ENCODE data around the gene SLC20A1.

SLC20A1 gene

DNA sequence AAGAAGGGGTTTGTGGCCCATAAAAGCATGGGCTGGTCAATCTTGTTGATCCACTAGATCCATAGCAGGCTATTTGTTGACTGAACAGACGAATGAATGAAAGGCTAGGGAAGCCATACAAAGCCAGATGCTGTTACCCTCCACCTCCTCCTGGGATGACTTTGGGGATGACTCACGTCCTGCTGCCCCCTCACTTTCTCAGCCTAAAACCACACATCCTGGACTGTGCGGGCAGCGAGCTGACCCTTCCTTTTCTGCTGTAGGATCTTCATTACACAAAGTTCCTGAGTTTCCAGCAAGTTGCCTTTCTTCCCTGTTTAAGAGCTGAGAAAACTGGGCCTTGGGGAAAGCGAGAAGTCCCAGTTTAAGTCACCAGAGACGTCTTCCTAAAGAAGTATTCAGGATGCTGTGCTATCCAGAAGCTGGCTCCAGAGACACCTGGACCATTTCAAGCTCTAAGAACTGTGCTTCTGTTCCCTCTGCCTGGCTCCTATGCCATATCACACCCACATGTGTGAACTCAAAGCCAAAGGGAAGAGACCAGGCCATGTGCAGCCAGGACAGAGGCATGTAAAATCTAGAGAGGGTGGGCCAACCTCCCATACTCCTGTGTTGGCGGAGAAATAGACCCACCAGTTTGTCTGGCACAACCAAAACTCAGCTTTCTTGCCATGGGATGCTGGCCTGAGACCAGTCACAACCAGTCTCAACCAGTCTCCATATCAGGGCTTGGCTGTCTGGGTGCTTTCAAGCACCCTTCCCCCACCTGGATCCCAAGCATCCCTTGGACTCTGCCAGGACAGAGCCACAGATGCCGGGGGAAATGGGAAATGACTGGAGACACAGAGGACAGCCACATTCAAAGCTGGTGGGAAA lies 4.7 kb upstream of the SLC20A1 start:
- no peaks in the 10 kb centered on the region for H3K27me3 ChIP-seq (ENCODE audit: control insufficient read depth, insufficient read depth, low read length)
- H3K36me3 ChIP-seq (ENCODE audit: insufficient read depth, low read length): no peaks in the 10 kb centered on the region
- H3K4me1 ChIP-seq (ENCODE audit: control insufficient read depth, insufficient read depth, low read length): peaks cover 63% of the 10 kb centered on the region
- H3K4me2 ChIP-seq (ENCODE audit: low read length): peak overlapping the region; percentile 67
- no peaks in the 10 kb centered on the region for H3K9me3 ChIP-seq (replicated peaks; ENCODE audit: low read length)
- peak overlapping the region; percentile 80 for H3K9ac ChIP-seq (ENCODE audit: low read depth, low read length)
- H3K4me3 ChIP-seq (ENCODE audit: low read length): peak overlapping the region; percentile 35

DNA sequence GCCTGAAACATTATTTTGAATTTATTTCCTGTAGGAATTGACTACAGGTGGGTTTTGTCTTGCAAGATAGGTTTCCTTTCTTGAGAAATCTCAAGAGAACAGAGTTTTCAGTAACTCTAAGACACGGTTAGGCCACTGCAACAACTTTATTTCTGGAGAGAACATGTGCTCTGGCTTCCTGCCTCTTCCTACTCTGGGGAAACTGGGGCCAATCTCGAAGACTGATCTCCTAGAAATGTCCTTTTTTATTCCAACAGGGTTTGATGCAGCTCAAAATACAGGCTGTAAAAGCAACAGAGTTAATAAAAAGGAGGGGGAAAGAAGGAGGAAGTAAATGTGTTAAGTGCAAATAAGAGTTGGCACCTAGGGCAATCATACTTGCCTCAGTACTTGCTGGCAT lies 4.0 kb upstream of the SLC20A1 start:
- peaks cover 63% of the 10 kb centered on the region for H3K4me1 ChIP-seq (ENCODE audit: control insufficient read depth, insufficient read depth, low read length)
- peak overlapping the region; percentile 80 for H3K9ac ChIP-seq (ENCODE audit: low read depth, low read length)
- peaks cover 1% of the 10 kb centered on the region for H3K36me3 ChIP-seq (ENCODE audit: insufficient read depth, low read length)
- no peaks in the 10 kb centered on the region for H3K27me3 ChIP-seq (ENCODE audit: control insufficient read depth, insufficient read depth, low read length)
- no peaks in the 10 kb centered on the region for H3K9me3 ChIP-seq (replicated peaks; ENCODE audit: low read length)
- peak overlapping the region; percentile 67 for H3K4me2 ChIP-seq (ENCODE audit: low read length)
- H3K4me3 ChIP-seq (ENCODE audit: low read length): peak overlapping the region; percentile 35

- Histone ChIP-seq H3K9ac (ENCODE audit: low read depth, low read length) (no peak overlapping the region), H3K36me3 (ENCODE audit: insufficient read depth, low read length) (peaks cover 10% of the 10 kb centered on the region), H3K9me3 (replicated peaks; ENCODE audit: low read length) (no peaks in the 10 kb centered on the region), H3K4me3 (ENCODE audit: low read length) (no peak overlapping the region), H3K4me1 (ENCODE audit: control insufficient read depth, insufficient read depth, low read length) (peaks cover 55% of the 10 kb centered on the region), H3K4me2 (ENCODE audit: low read length) (no peak overlapping the region), H3K27me3 (ENCODE audit: control insufficient read depth, insufficient read depth, low read length) (no peaks in the 10 kb centered on the region)
Measured at GRCh38 chr2:112642561-112642960, 3.2 kb upstream of the SLC20A1 start.

- H3K27me3 ChIP-seq (ENCODE audit: control insufficient read depth, insufficient read depth, low read length): no peaks in the 10 kb centered on the region
- no peak overlapping the region for H3K4me3 ChIP-seq (ENCODE audit: low read length)
- H3K9me3 ChIP-seq (replicated peaks; ENCODE audit: low read length): no peaks in the 10 kb centered on the region
- peak overlapping the region; percentile 94 for H3K4me2 ChIP-seq (ENCODE audit: low read length)
- peaks cover 52% of the 10 kb centered on the region for H3K4me1 ChIP-seq (ENCODE audit: control insufficient read depth, insufficient read depth, low read length)
- H3K9ac ChIP-seq (ENCODE audit: low read depth, low read length): peak overlapping the region; percentile 92
- peaks cover 14% of the 10 kb centered on the region for H3K36me3 ChIP-seq (ENCODE audit: insufficient read depth, low read length)
Measured at GRCh38 chr2:112642966-112643365, 2.8 kb upstream of the SLC20A1 start.

DNA sequence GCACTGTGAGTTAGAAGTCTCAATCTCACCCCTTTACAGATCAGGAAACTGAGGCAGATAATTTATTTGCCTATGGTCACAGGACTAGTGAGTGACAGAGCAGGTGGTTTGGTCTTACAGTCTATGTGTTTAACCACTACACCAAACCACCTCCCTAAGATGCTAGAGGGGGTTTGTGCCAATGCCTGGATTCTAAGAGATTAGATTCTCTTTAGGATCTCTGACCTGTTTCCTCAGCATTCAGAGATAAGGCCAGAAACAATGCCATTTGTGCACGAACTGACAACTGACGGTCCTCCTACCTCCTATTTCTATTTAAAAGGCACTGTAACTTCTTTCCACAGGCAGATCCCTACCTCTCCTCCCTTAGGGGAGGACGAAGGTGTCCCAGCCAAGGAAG lies 2.3 kb upstream of the SLC20A1 start:
- Histone ChIP-seq H3K4me3 (ENCODE audit: low read length) (peak overlapping the region; percentile 95), H3K9me3 (replicated peaks; ENCODE audit: low read length) (no peaks in the 10 kb centered on the region), H3K9ac (ENCODE audit: low read depth, low read length) (peak overlapping the region; percentile 92), H3K36me3 (ENCODE audit: insufficient read depth, low read length) (peaks cover 19% of the 10 kb centered on the region), H3K4me1 (ENCODE audit: control insufficient read depth, insufficient read depth, low read length) (peaks cover 52% of the 10 kb centered on the region), H3K27me3 (ENCODE audit: control insufficient read depth, insufficient read depth, low read length) (no peaks in the 10 kb centered on the region), H3K4me2 (ENCODE audit: low read length) (peak overlapping the region; percentile 94)

DNA sequence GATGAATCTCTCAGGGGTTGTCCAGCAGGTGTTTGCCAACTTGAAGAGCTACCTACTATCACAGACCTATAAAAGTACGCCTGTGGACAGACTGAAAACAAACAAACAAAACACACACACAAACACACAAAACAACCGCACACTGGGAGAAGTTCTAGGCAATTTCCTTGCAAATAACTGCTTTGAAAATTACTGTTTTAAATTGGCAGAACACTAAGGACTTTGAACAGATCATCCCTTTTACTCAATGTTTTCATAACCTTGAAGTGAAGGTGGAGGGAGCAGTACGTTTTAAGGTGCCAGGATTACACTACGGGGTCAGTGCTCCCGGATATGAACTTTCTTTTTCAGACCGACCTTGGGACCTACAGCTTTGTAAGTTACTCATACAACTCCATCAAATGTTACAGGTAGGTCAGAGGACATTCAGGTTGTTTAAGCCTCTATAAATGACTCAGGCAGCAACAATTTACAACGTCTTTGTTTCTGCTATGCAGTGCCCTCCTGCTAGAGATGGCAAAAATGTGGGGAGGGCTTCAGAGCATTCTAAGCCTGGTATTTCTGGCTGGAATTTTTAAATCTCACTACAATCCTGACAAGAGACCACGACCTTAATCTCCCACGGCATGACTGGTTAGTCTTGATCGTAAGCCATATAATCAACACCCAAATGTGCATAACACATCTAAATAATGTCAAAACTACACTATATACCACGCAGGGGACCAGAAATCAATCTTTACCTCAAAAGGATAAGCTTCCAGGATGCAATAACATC lies 1.4 kb upstream of the SLC20A1 start:
- H3K36me3 ChIP-seq (ENCODE audit: insufficient read depth, low read length): peaks cover 28% of the 10 kb centered on the region
- H3K4me1 ChIP-seq (ENCODE audit: control insufficient read depth, insufficient read depth, low read length): peaks cover 58% of the 10 kb centered on the region
- peak overlapping the region; percentile 94 for H3K4me2 ChIP-seq (ENCODE audit: low read length)
- no peaks in the 10 kb centered on the region for H3K27me3 ChIP-seq (ENCODE audit: control insufficient read depth, insufficient read depth, low read length)
- H3K4me3 ChIP-seq (ENCODE audit: low read length): peak overlapping the region; percentile 95
- H3K9ac ChIP-seq (ENCODE audit: low read depth, low read length): peak overlapping the region; percentile 92
- H3K9me3 ChIP-seq (replicated peaks; ENCODE audit: low read length): no peaks in the 10 kb centered on the region

GRCh38 chr2:112644933-112645309 lies 818 bp upstream of the SLC20A1 start:
- peak overlapping the region; percentile 95 for H3K4me3 ChIP-seq (ENCODE audit: low read length)
- no peaks in the 10 kb centered on the region for H3K9me3 ChIP-seq (replicated peaks; ENCODE audit: low read length)
- H3K27me3 ChIP-seq (ENCODE audit: control insufficient read depth, insufficient read depth, low read length): no peaks in the 10 kb centered on the region
- peaks cover 54% of the 10 kb centered on the region for H3K4me1 ChIP-seq (ENCODE audit: control insufficient read depth, insufficient read depth, low read length)
- peak overlapping the region; percentile 92 for H3K9ac ChIP-seq (ENCODE audit: low read depth, low read length)
- peak overlapping the region; percentile 94 for H3K4me2 ChIP-seq (ENCODE audit: low read length)
- peaks cover 33% of the 10 kb centered on the region for H3K36me3 ChIP-seq (ENCODE audit: insufficient read depth, low read length)

DNA sequence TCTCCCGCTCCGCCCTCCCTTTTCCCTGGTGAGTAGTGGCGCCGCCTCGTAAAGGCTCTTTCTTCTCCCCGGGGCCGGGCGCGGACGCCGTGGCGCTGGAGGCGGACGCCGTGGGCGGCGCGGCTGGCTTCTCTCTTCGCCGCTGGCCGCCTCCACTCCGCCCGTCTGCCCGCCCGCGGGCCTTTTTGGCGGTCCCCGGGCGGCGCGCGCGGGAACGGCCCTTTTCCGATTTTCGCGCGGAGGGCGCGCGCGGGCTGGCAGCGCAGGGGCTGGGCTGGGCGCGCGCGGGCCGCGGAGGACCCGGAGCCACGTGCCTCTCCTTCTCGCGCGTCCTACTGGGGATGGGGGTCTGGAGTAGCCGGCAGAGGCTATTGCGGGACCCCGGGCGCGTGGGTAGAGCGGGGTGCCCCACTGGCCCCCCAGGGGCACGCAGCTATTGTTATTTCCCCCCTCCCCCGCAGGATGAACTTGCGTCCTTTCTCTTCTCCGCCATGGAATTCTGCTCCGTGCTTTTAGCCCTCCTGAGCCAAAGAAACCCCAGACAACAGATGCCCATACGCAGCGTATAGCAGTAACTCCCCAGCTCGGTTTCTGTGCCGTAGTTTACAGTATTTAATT lies 472 bp downstream of the SLC20A1 start:
- Histone ChIP-seq H3K9ac (ENCODE audit: low read depth, low read length) (peak overlapping the region; percentile 92), H3K9me3 (replicated peaks; ENCODE audit: low read length) (no peaks in the 10 kb centered on the region), H3K4me1 (ENCODE audit: control insufficient read depth, insufficient read depth, low read length) (peaks cover 48% of the 10 kb centered on the region), H3K4me2 (ENCODE audit: low read length) (peak overlapping the region; percentile 84), H3K4me3 (ENCODE audit: low read length) (peak overlapping the region; percentile 95), H3K27me3 (ENCODE audit: control insufficient read depth, insufficient read depth, low read length) (no peaks in the 10 kb centered on the region), H3K36me3 (ENCODE audit: insufficient read depth, low read length) (peaks cover 44% of the 10 kb centered on the region)

DNA sequence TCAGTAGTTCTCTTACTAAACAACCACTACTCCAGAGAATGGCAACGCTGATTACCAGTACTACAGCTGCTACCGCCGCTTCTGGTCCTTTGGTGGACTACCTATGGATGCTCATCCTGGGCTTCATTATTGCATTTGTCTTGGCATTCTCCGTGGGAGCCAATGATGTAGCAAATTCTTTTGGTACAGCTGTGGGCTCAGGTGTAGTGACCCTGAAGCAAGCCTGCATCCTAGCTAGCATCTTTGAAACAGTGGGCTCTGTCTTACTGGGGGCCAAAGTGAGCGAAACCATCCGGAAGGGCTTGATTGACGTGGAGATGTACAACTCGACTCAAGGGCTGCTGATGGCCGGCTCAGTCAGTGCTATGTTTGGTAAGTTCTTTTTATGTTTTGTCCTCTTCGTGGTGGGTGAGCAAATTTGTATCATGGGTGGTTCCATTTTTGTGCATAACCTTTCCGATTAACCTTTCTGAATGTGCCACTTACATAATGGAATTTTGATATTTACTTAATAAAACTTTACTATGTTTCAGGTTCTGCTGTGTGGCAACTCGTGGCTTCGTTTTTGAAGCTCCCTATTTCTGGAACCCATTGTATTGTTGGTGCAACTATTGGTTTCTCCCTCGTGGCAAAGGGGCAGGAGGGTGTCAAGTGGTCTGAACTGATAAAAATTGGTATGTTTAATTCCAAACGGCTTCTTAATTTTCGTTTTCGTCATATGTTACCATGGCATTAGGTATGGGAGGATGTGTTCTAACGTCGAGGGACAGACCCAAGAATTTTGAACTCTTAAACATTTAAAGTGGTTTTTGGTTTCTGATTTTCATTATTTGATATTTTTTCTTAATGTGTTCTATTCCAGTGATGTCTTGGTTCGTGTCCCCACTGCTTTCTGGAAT lies 1.3 kb downstream of the SLC20A1 start:
- Histone ChIP-seq H3K9me3 (replicated peaks; ENCODE audit: low read length) (no peaks in the 10 kb centered on the region), H3K9ac (ENCODE audit: low read depth, low read length) (peak overlapping the region; percentile 92), H3K4me1 (ENCODE audit: control insufficient read depth, insufficient read depth, low read length) (peaks cover 48% of the 10 kb centered on the region), H3K36me3 (ENCODE audit: insufficient read depth, low read length) (peaks cover 53% of the 10 kb centered on the region), H3K4me2 (ENCODE audit: low read length) (peak overlapping the region; percentile 84), H3K27me3 (ENCODE audit: control insufficient read depth, insufficient read depth, low read length) (no peaks in the 10 kb centered on the region), H3K4me3 (ENCODE audit: low read length) (peak overlapping the region; percentile 95)

- Histone ChIP-seq H3K4me2 (ENCODE audit: low read length) (peak overlapping the region; percentile 84), H3K9me3 (replicated peaks; ENCODE audit: low read length) (no peaks in the 10 kb centered on the region), H3K4me3 (ENCODE audit: low read length) (peak overlapping the region; percentile 95), H3K9ac (ENCODE audit: low read depth, low read length) (peak overlapping the region; percentile 92), H3K36me3 (ENCODE audit: insufficient read depth, low read length) (peaks cover 63% of the 10 kb centered on the region), H3K27me3 (ENCODE audit: control insufficient read depth, insufficient read depth, low read length) (no peaks in the 10 kb centered on the region), H3K4me1 (ENCODE audit: control insufficient read depth, insufficient read depth, low read length) (peaks cover 49% of the 10 kb centered on the region)
Measured at GRCh38 chr2:112648081-112648480, 2.3 kb downstream of the SLC20A1 start.

Data from skeletal muscle satellite cell (primary cell).